ENCODE results near the gene NKAPL.
"Not testable (repeated sequence)": the region's sequence is repeated elsewhere in the genome, so short reads cannot be mapped to it uniquely, and the experiment has no call there.

NKAPL gene

DNA sequence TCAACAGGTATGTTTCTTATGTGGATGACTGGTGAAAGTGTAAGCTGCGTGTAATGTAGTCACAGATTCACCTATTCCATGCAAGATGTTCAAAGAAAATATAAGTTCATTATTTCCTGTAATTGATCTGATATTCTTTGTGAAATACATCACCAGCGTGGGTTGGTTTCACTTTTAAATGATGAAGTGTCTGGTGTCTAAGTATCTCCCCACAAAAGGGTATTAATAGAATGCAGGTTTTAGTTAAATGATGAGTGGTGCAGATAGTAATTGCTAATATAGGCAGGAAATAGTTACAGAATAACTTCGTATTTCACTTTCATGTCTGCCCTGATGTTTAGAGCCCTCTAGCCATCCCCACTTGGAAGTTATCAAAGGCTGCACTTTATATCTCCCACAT, 44.5 kb downstream of the NKAPL start:
- DNase-seq, result no peak

DNA sequence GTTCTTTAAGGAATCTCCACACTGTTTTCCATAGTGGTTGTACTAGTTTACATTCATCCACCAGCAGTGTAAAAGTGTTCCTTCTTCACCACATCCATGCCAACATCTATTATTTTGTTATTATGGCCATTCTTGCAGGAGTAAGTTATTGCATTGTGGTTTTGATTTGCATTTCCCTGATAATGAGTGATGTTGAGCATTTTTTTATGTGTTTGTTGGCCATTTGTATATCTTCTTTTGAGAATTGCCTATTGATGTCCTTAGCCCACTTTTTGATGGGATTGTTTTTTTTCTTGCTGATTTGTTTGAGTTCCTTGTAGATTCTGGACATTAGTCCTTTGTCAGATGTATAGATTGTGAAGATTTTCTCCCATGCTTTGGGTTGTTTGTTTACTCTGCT, 47.3 kb downstream of the NKAPL start:
- not testable (repeated sequence) for DNase-seq

Data from left hindlimb (tissue), 1 donor.